Measurements from ENCODE around the gene RACGAP1.

RACGAP1 gene

GRCh38 chr12:49941556-49942511 is 83.5 kb downstream of the RACGAP1 start:
- no peaks in the 10 kb centered on the region for H3K36me3 ChIP-seq (ENCODE audit: control insufficient read depth, insufficient read depth, low read length)

GRCh38 chr12:49939707-49940106 is 85.6 kb downstream of the RACGAP1 start:
- Histone ChIP-seq H3K4me3 (ENCODE audit: insufficient read depth, low read depth, low read length) (no peak overlapping the region), H3K36me3 (ENCODE audit: control insufficient read depth, insufficient read depth, low read length) (no peaks in the 10 kb centered on the region), H3K27me3 (ENCODE audit: control insufficient read depth, insufficient read depth, low read length, poor library complexity, severe bottlenecking) (peaks cover 6% of the 10 kb centered on the region), H3K9me3 (ENCODE audit: control insufficient read depth, low read length) (no peaks in the 10 kb centered on the region), H3K4me1 (ENCODE audit: control insufficient read depth, insufficient read depth, low read length) (peaks cover 8% of the 10 kb centered on the region), H3K27ac (ENCODE audit: insufficient read depth, low read depth, low read length, poor library complexity, severe bottlenecking) (no peak overlapping the region)
- WGBS, 2 experiments = 91 to 94% methylated on average over 1 of the region's 1 CpG

More at GRCh38 chr12:49941556-49942511, 83.5 kb downstream of the RACGAP1 start:
- WGBS, 2 experiments = 90 to 91% methylated on average over 13 of the region's 13 CpGs
- H3K4me1 ChIP-seq (ENCODE audit: control insufficient read depth, insufficient read depth, low read length) = peaks cover 8% of the 10 kb centered on the region
- no peak overlapping the region for H3K27ac ChIP-seq (ENCODE audit: insufficient read depth, low read depth, low read length, poor library complexity, severe bottlenecking)
- H3K27me3 ChIP-seq (ENCODE audit: control insufficient read depth, insufficient read depth, low read length, poor library complexity, severe bottlenecking) = peaks cover 15% of the 10 kb centered on the region
- no peaks in the 10 kb centered on the region for H3K9me3 ChIP-seq (ENCODE audit: control insufficient read depth, low read length)
- no peak overlapping the region for H3K4me3 ChIP-seq (ENCODE audit: insufficient read depth, low read depth, low read length)

- Histone ChIP-seq H3K27me3 (ENCODE audit: control insufficient read depth, insufficient read depth, low read length, poor library complexity, severe bottlenecking) (peaks cover 3% of the 10 kb centered on the region), H3K27ac (ENCODE audit: insufficient read depth, low read depth, low read length, poor library complexity, severe bottlenecking) (no peak overlapping the region), H3K4me1 (ENCODE audit: control insufficient read depth, insufficient read depth, low read length) (peaks cover 8% of the 10 kb centered on the region), H3K9me3 (ENCODE audit: control insufficient read depth, low read length) (no peaks in the 10 kb centered on the region), H3K36me3 (ENCODE audit: control insufficient read depth, insufficient read depth, low read length) (no peaks in the 10 kb centered on the region), H3K4me3 (ENCODE audit: insufficient read depth, low read depth, low read length) (no peak overlapping the region)
These were observed 86.0 kb downstream of the RACGAP1 start for GRCh38 chr12:49939307-49939706.
